GM19023 (cell line): ENCODE measurements around the gene MYNN.

Experiments
- ATAC-seq: cut with Tn5 transposase; IDR thresholded peaks from one replicate; pipeline ENCODE4 v1.9.1; 2021; ENCODE audit warnings: mild to moderate bottlenecking, moderate library complexity; ENCODE audit not compliant: unreplicated experiment

MYNN gene

DNA sequence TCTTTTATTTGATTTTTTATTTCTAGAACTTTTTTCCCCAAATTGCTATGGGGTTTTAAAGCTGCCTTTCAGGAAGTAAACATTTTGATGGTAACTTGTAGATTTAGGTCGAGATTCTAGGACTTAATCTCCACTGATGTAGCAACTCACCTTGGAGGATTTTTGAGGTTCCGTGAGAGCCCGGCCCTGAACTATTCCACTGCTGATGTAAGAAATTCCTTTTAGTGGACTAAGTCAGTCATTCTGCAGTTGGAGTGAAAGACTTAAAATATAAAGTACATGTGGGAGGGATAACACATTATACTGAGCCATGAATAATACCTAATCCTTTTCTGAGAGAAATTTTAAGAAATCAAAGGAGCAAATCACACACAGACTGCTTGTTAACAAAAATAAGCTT is 52.1 kb downstream of the MYNN start:
- no peak for ATAC-seq

DNA sequence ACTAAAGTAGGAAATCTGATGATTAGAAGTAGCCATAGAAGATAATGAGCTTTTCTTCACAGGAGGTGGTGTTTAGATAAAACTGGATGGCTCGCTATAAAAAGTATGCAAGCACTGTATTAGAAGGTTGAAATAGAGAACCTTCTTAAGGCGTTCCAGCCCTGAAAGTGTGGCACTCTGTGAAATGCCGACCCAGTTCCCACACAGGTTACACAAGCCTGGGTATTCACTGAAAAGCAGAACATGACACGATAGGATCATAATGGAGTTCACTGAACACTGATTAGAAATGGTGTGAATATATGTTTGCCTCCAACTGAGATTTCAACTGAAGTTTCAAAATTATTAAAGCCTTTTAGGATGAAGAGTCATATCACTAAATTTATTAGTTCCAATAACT is 54.5 kb downstream of the MYNN start:
- no peak for ATAC-seq

DNA sequence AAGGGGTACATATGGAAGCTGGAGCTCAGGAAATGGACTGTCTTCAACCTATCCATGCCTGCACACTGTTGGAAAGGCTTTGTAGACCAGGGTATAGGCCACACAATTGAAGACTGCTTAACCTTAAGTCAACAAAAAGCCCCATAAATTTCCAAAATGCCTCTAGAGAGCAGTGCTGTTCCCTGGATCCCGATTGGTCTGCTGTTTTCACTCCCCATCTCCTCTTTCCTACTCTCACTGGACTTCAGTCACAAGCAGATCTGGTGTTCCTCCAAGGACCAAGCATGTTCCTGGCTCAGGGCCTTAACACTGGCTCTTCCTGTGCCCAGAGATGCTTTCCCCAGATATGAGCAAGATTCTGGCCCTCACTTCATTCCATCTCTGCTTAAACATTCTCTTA is 62.3 kb downstream of the MYNN start:
- ATAC-seq: no peak

DNA sequence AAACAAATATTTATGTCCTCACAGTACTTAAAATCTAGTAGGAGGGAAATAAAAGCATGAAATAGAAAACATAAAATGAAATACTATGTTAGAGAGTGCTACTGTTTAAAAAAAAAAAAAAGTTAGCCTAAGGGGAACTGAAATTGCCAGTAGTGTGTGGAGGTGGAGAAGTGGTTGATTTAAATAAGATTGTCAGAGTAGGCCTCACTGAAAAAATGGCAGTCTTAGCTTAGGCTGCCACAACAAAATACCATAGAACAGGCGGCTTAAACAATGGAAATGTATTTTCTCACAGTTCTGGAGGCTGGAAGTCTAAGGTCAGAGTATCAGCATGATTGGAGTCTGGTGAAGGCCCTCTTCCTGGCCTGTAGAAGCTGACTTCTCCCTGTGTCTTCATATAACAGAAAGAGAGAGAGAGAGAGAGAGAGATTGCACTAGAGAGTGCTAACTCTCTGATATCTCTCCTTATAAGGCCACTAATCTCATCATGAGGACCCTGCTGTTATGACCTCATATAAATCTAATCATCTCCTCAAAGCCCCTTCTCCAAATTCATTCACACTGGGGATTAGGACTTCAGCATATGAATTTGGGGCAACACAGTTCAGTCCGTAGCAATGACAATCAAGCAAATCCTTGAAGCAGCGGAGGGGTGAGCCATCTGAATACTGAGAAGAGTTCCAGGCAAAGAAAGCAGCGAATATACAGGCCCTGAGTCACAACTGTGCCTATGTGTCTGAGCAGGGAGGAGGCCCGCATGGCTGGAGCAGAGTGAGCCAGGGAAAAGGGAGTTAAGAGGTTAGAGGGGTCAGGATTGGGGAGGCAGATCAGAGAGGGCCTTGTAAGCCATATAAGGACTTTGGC is 63.1 kb downstream of the MYNN start:
- ATAC-seq: peak; percentile 89

DNA sequence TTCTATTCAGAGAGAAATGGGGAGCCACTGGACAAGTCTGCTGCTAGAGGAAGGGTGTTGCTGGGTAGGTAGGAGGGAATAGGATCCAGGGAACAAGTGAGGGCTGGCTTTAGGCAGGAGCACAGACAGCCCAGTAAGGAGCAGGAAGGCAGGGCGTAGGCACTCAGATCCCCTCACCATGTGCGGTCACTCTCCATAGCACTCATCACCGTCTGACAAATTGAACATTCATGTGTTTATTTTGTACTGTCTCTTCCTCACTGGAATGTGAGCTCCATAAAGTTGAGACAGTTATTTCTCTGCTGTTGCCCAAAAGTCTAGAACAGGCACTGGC is 63.7 kb downstream of the MYNN start:
- ATAC-seq: no peak

DNA sequence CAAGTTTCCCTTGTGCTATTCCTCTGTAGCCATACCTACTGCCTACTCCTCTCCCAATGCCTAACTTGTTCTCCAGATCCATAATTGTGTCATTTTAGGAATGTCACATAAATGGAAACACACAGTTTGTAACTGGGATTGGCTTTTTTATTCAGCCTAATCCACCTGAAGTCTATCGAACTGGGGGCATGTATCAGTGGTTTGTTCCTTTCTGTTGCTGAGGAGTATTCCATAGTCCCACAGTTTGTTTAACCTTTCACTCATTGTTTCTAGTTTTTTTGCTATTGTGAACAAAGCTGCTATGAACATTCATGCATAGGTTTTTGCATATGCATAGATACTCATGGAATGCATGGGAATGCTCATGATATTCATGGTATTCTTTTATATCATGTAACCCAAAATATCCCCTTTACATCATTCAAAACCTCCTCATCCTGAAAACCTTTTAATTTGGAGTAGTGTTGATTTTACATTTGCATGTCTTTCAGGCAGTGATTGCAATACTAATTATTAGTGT is 65.4 kb downstream of the MYNN start:
- ATAC-seq: no peak
